Endothelial cell of umbilical vein (primary cell): Measurements from ENCODE around the gene EIF4B.

Source experiments
- CTCF ChIP-seq, 2 donors: IDR thresholded peaks; 1 replicate in 1 of 2; 2 replicates in 1 of 2; pipeline ENCODE4 v1.5.1; 2011; ENCODE audit warnings: low read length in 2 of 2, mild to moderate bottlenecking in 2 of 2, moderate library complexity in 2 of 2, control low read depth in 1 of 2, inconsistent platforms in 1 of 2, low read depth in 1 of 2; ENCODE audit not compliant: insufficient read depth in 1 of 2; ENCODE audit errors: extremely low read depth in 1 of 2
- MAX ChIP-seq: IDR thresholded peaks from 2 replicates; pipeline ENCODE4 v1.6.1; 2011; ENCODE audit not compliant: insufficient read depth, insufficient read length
- POLR2A ChIP-seq: IDR thresholded peaks from 2 replicates; pipeline ENCODE4 v1.6.1; 2012; ENCODE audit warnings: low read depth, mild to moderate bottlenecking, control low read depth, low read length

GRCh38 chr12:53014709-53015108 is 8.5 kb downstream of the EIF4B start:
- TF ChIP-seq POLR2A (no peak), CTCF (IDR thresholded peaks at IDR 0.05; ENCODE audit: extremely low read depth in 1 of 2, insufficient read depth in 1 of 2, low read depth in 1 of 2, low read length in 2 of 2) (no peak), MAX (no peak)
